IMR-90 (cell line): Measurements from ENCODE around the gene IFT43. TPM values are rescaled to one million over a fixed set of nuclear protein-coding genes. Genes with fewer than 3 reads are reported as not detected.

Experiments used
- ATAC-seq: fragments of 200-7000 bp; cut with Tn5 transposase; 2 replicates; pipeline ENCODE4 v1.9.1; 2020; ENCODE audit warnings: low read depth, mild to moderate bottlenecking, moderate library complexity
- BruUV-seq: library from RNA; stranded (reverse); fragments of 400-500 nt; replicated peaks from 2 replicates; lab custom pipeline; 2021; lab: Mats Ljungman, UMichigan
- CTCF ChIA-PET: fragments of 300-600 bp; formaldehyde crosslinking; extraction: SDS; loops from one replicate; lab custom pipeline; 2021; ENCODE audit warnings: antibody characterized with exemption; lab: Yijun Ruan, JAX
- POLR2A ChIA-PET: fragments of 300-600 bp; sonication (Branson Sonifier 250); formaldehyde crosslinking; loops from one replicate; lab custom pipeline; 2022; ENCODE audit warnings: antibody characterized with exemption; ENCODE audit not compliant: unreplicated experiment; lab: Charles Lee
- DNase-seq: peaks from one replicate; pipeline ENCODE4 v3.0.0; 2013
- H2AFZ ChIP-seq: replicated peaks from 2 replicates; pipeline ENCODE3; 2013; ENCODE audit warnings: low read length, mild to moderate bottlenecking; ENCODE audit not compliant: poor library complexity
- H2AK5ac ChIP-seq: 2 replicates; pipeline ENCODE4 v1.6.1; 2013; ENCODE audit warnings: low read depth, low read length, inconsistent platforms
- H2AK9ac ChIP-seq: replicated peaks from 2 replicates; pipeline ENCODE3; 2013; ENCODE audit warnings: mild to moderate bottlenecking, low read depth, low read length, moderate library complexity; ENCODE audit not compliant: poor library complexity
- H2BK120ac ChIP-seq: 2 replicates; pipeline ENCODE4 v1.6.1; 2013; ENCODE audit warnings: low read depth, low read length, inconsistent platforms
- H2BK15ac ChIP-seq: 3 replicates; pipeline ENCODE4 v1.6.1; 2013; ENCODE audit warnings: low read depth, low read length, inconsistent platforms
- H2BK20ac ChIP-seq: 2 replicates; pipeline ENCODE4 v1.6.1; 2013; ENCODE audit warnings: low read depth, mild to moderate bottlenecking, inconsistent platforms, low read length, moderate library complexity
- H2BK5ac ChIP-seq: 2 replicates; pipeline ENCODE4 v1.6.1; 2013; ENCODE audit warnings: mild to moderate bottlenecking, low read depth, low read length, inconsistent platforms; ENCODE audit not compliant: poor library complexity, severe bottlenecking
- H3K14ac ChIP-seq: replicated peaks from 2 replicates; pipeline ENCODE4 v1.6.1; 2013; ENCODE audit warnings: low read depth, low read length, inconsistent platforms
- H3K18ac ChIP-seq: 2 replicates; pipeline ENCODE4 v1.6.1; 2013; ENCODE audit warnings: low read depth, low read length, control low read depth
- H3K23ac ChIP-seq: 2 replicates; pipeline ENCODE4 v1.6.1; 2013; ENCODE audit warnings: low read depth, low read length, inconsistent platforms
- H3K27ac ChIP-seq: 2 replicates; pipeline ENCODE4 v1.5.1; 2013; ENCODE audit warnings: mild to moderate bottlenecking, control low read depth, low read length; ENCODE audit not compliant: insufficient read depth
- H3K27me3 ChIP-seq: 2 replicates; pipeline ENCODE4 v1.6.1; 2013; ENCODE audit warnings: low read length; ENCODE audit not compliant: control insufficient read depth, insufficient read depth
- H3K36me3 ChIP-seq: 2 replicates; pipeline ENCODE4 v1.6.1; 2013; ENCODE audit warnings: low read length, mixed read lengths; ENCODE audit not compliant: control insufficient read depth, insufficient read depth
- H3K4ac ChIP-seq: 2 replicates; pipeline ENCODE4 v1.6.1; 2013; ENCODE audit warnings: low read depth, low read length, inconsistent platforms
- H3K4me1 ChIP-seq: 2 replicates; pipeline ENCODE4 v1.6.1; 2013; ENCODE audit warnings: low read length, mixed read lengths; ENCODE audit not compliant: control insufficient read depth, insufficient read depth
- H3K4me2 ChIP-seq: 2 replicates; pipeline ENCODE4 v1.6.1; 2013; ENCODE audit warnings: low read depth, mild to moderate bottlenecking, control low read depth, low read length, moderate library complexity
- H3K4me3 ChIP-seq: 2 replicates; pipeline ENCODE4 v1.5.1; 2013; ENCODE audit warnings: low read depth, mild to moderate bottlenecking, control low read depth, low read length, moderate library complexity; ENCODE audit not compliant: insufficient read depth
- H3K56ac ChIP-seq: 2 replicates; pipeline ENCODE4 v1.6.1; 2013; ENCODE audit warnings: low read length, inconsistent platforms; ENCODE audit not compliant: insufficient read depth; ENCODE audit errors: extremely low read depth
- H3K79me1 ChIP-seq, 2 experiments: 2 replicates each; pipeline ENCODE4 v1.6.1; 2013; ENCODE audit warnings: low read length in 2 of 2, inconsistent platforms in 1 of 2, low read depth in 1 of 2
- H3K9ac ChIP-seq: 2 replicates; pipeline ENCODE4 v1.6.1; 2013; ENCODE audit warnings: low read depth, low read length, control low read depth
- H3K9me1 ChIP-seq: 2 replicates; pipeline ENCODE4 v1.6.1; 2013; ENCODE audit warnings: low read length, inconsistent platforms; ENCODE audit not compliant: insufficient read depth
- H3K9me3 ChIP-seq: 2 replicates; pipeline ENCODE4 v1.6.1; 2013; ENCODE audit warnings: low read length; ENCODE audit not compliant: control insufficient read depth, insufficient read depth
- H4K20me1 ChIP-seq: 2 replicates; pipeline ENCODE4 v1.6.1; 2013; ENCODE audit warnings: low read length, inconsistent platforms; ENCODE audit not compliant: insufficient read depth
- H4K5ac ChIP-seq: 2 replicates; pipeline ENCODE4 v1.6.1; 2013; ENCODE audit warnings: mild to moderate bottlenecking, low read depth, low read length, control low read depth
- H4K8ac ChIP-seq, 2 experiments: 2 replicates each; pipeline ENCODE4 v1.6.1; 2013; ENCODE audit warnings: low read depth in 2 of 2, low read length in 2 of 2, control low read depth in 1 of 2, inconsistent platforms in 1 of 2
- H4K91ac ChIP-seq: 2 replicates; pipeline ENCODE4 v1.6.1; 2013; ENCODE audit warnings: low read depth, low read length, inconsistent platforms; ENCODE audit not compliant: insufficient read depth
- CEBPB ChIP-seq: IDR thresholded peaks from 2 replicates; pipeline ENCODE4 v1.6.1; 2012; ENCODE audit warnings: low read depth, low read length, improper control_type of control experiment
- CHD1 ChIP-seq: IDR thresholded peaks from 2 replicates; pipeline ENCODE4 v1.6.1; 2012; ENCODE audit warnings: low read depth, low read length, improper control_type of control experiment
- FOS ChIP-seq: fragments of 150-350 bp; IDR thresholded peaks from 2 replicates; pipeline ENCODE4 v1.6.1; 2016; ENCODE audit warnings: low read depth, low read length
- MAZ ChIP-seq: IDR thresholded peaks from 2 replicates; pipeline ENCODE4 v1.6.1; 2012; ENCODE audit warnings: low read depth, mild to moderate bottlenecking, low read length, improper control_type of control experiment, moderate library complexity, borderline replicate concordance
- MXI1 ChIP-seq: IDR thresholded peaks from 2 replicates; pipeline ENCODE4 v1.6.1; 2012; ENCODE audit warnings: low read depth, mild to moderate bottlenecking, low read length, moderate library complexity, borderline replicate concordance
- NFE2L2 ChIP-seq: fragments of 150-350 bp; IDR thresholded peaks from 2 replicates; pipeline ENCODE4 v1.6.1; 2016; ENCODE audit warnings: low read depth, mild to moderate bottlenecking, low read length
- SMC3 ChIP-seq: fragments of 150-350 bp; IDR thresholded peaks from 2 replicates; pipeline ENCODE4 v1.6.1; 2016; ENCODE audit warnings: low read depth, mild to moderate bottlenecking, antibody characterized with exemption, low read length, moderate library complexity
- WGBS, 2 experiments: methylation state at CpG; one replicate each; pipeline versions ENCODE4 v1.1.5 to v1.1.7; 2013; ENCODE audit warnings: missing lambda C conversion rate in 2 of 2; ENCODE audit not compliant: insufficient read length in 1 of 2; ENCODE audit errors: extremely low coverage in 2 of 2; 5-methylcytosine and 5-hydroxymethylcytosine counted together
- dilution Hi-C: fragments of 300-500 bp; cut with HindIII; formaldehyde crosslinking; loops from one replicate; pipeline ENCODE4 v1.14.3; 2018; ENCODE audit warnings: low sequenced_read_pairs; ENCODE audit not compliant: unreplicated experiment
- in situ Hi-C: fragments of 300-500 bp; cut with MboI; formaldehyde crosslinking; loops from 3 replicates; pipeline ENCODE4 v1.14.3; 2019; ENCODE audit warnings: low sequenced_read_pairs, inconsistent platforms, mixed read lengths
- intact Hi-C: fragments of 100-400 bp; cut with micrococcal nuclease; formaldehyde crosslinking; loops from 2 replicates; pipeline ENCODE4 v1.10.0; 2022
- polyA plus RNA-seq, 3 experiments: library from polyadenylated mRNA; depleted of rRNA; stranded (reverse); fragments of >200 nt; gene quantifications; 2 replicates each; pipeline ENCODE4 v1.2.3, GENCODE V29; 2012; ENCODE audit warnings: low replicate concordance in 1 of 3
- total RNA-seq: library from RNA; depleted of rRNA; stranded (reverse); fragments of >200 nt; gene quantifications from 2 replicates; pipeline ENCODE4 v1.2.3, GENCODE V29; 2012
- TF ChIP-seq, protein P1 (sequence below): fragments of 150-350 bp; IDR thresholded peaks from 2 replicates; pipeline ENCODE4 v1.6.1; 2017; ENCODE audit warnings: mild to moderate bottlenecking, antibody characterized with exemption, low read length, low read depth
- TF ChIP-seq, protein P2 (sequence below): conservative IDR thresholded peaks from 2 replicates; pipeline ENCODE4 v1.5.1; 2012; ENCODE audit warnings: mild to moderate bottlenecking, low read depth, low read length, improper control_type of control experiment

Gene IFT43
- total and polyA plus RNA-seq, 2 of the 4 experiments (the other 2 are of a cell fraction) = 41.4 to 43.2 TPM

DNA sequence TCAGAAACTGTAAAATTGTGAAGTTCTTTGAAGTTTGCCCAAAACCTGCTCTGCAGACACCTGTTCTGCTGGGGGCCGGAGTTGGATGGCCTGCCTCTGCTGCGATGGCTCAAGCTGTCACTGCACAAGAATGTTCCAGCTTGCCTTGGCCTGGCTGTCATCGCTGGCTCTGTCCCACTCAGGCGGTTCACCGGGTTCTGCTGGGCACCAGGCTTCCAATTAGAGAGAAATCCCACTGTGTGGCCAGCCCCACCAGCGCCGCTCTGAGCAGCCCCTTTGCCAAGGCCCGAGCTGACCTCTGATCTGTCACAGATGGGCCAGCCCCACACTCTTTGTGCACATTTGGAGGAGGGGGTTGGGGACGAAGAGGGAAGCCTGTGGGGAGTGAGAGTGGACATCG, 94.5 kb downstream of the IFT43 start:
- CTCF ChIA-PET = interaction anchor here (1.6 kb wide), 1 partner anchor 9 kb away, joined by 4 read pairs; no protein-coding TSS in a partner anchor
- dilution Hi-C loops (no loop called here), intact Hi-C loops (no loop called here), in situ Hi-C loops (no loop called here)
- H3K9me3 ChIP-seq = no peaks in the 10 kb centered on the region
- no peak overlapping the region for H2BK20ac ChIP-seq
- no peak overlapping the region for H3K9ac ChIP-seq
- H3K4me3 ChIP-seq = no peak overlapping the region
- no peaks in the 10 kb centered on the region for H3K4me1 ChIP-seq
- no peak overlapping the region for H2BK15ac ChIP-seq
- H4K5ac ChIP-seq = no peak overlapping the region
- H3K36me3 ChIP-seq = peaks cover 5% of the 10 kb centered on the region; the same call in 1 of the 2 replicates
- TF ChIP-seq, protein P1, sequence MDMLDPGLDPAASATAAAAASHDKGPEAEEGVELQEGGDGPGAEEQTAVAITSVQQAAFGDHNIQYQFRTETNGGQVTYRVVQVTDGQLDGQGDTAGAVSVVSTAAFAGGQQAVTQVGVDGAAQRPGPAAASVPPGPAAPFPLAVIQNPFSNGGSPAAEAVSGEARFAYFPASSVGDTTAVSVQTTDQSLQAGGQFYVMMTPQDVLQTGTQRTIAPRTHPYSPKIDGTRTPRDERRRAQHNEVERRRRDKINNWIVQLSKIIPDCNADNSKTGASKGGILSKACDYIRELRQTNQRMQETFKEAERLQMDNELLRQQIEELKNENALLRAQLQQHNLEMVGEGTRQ = no peak
- no peak for TF ChIP-seq NFE2L2
- no peak for TF ChIP-seq CHD1
- no peak for TF ChIP-seq CEBPB
- TF ChIP-seq, protein P2, sequence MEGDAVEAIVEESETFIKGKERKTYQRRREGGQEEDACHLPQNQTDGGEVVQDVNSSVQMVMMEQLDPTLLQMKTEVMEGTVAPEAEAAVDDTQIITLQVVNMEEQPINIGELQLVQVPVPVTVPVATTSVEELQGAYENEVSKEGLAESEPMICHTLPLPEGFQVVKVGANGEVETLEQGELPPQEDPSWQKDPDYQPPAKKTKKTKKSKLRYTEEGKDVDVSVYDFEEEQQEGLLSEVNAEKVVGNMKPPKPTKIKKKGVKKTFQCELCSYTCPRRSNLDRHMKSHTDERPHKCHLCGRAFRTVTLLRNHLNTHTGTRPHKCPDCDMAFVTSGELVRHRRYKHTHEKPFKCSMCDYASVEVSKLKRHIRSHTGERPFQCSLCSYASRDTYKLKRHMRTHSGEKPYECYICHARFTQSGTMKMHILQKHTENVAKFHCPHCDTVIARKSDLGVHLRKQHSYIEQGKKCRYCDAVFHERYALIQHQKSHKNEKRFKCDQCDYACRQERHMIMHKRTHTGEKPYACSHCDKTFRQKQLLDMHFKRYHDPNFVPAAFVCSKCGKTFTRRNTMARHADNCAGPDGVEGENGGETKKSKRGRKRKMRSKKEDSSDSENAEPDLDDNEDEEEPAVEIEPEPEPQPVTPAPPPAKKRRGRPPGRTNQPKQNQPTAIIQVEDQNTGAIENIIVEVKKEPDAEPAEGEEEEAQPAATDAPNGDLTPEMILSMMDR = no peak
- no peak for TF ChIP-seq MXI1
- no peak for TF ChIP-seq FOS
- TF ChIP-seq MAZ = no peak
- no peak for TF ChIP-seq SMC3
- no peaks in the 10 kb centered on the region for H3K27me3 ChIP-seq
- no peak overlapping the region for H2AK5ac ChIP-seq
- no TSS peak for BruUV-seq
- no peaks in the 10 kb centered on the region for H3K9me1 ChIP-seq
- H2AFZ ChIP-seq = no peak overlapping the region
- H4K91ac ChIP-seq = no peak overlapping the region
- H3K27ac ChIP-seq = no peak overlapping the region
- H2AK9ac ChIP-seq = no peak overlapping the region
- no peak overlapping the region for H4K8ac ChIP-seq
- DNase-seq (no peak), ATAC-seq (no peak)
- no peak overlapping the region for H3K4me2 ChIP-seq
- no peak overlapping the region for H3K23ac ChIP-seq
- WGBS, 2 experiments = 62% methylated on average over 5 of the region's 10 CpGs; no CpG with 5 or more reads in 1 of the 2 experiments
- no peak overlapping the region for H2BK120ac ChIP-seq
- POLR2A ChIA-PET = no interaction called here
- H3K4ac ChIP-seq = no peak overlapping the region
- no peak overlapping the region for H2BK5ac ChIP-seq
- H4K20me1 ChIP-seq = no peaks in the 10 kb centered on the region
- H3K56ac ChIP-seq = no peak overlapping the region
- no peak overlapping the region for H3K14ac ChIP-seq
- H3K79me1 ChIP-seq = no peaks in the 10 kb centered on the region
- H3K18ac ChIP-seq = no peak overlapping the region
